ENCODE results near the gene NYAP2.

The NYAP2 gene

GRCh38 chr2:225620227-225620626, 220.7 kb downstream of the NYAP2 start:
- no peak overlapping the region for H3K4me3 ChIP-seq (ENCODE audit: low read length)
- no peak for TF ChIP-seq CTCF (conservative IDR thresholded peaks at IDR 0.05; ENCODE audit: low read length)
- no peak for DNase-seq (ENCODE audit: low read depth)

- no peak overlapping the region for H3K4me3 ChIP-seq (ENCODE audit: low read length)
- no peak for TF ChIP-seq CTCF (conservative IDR thresholded peaks at IDR 0.05; ENCODE audit: low read length)
- no peak for DNase-seq (ENCODE audit: low read depth)
Observed at GRCh38 chr2:225630824-225631533, 231.5 kb downstream of the NYAP2 start.

- TF ChIP-seq CTCF (conservative IDR thresholded peaks at IDR 0.05; ENCODE audit: low read length), result no peak
- H3K4me3 ChIP-seq (ENCODE audit: low read length), result no peak overlapping the region
- no peak for DNase-seq (ENCODE audit: low read depth)
Observed at GRCh38 chr2:225632351-225632750, 232.8 kb downstream of the NYAP2 start.

GRCh38 chr2:225636558-225636957, 237.0 kb downstream of the NYAP2 start:
- DNase-seq (ENCODE audit: low read depth), result no peak
- H3K4me3 ChIP-seq (ENCODE audit: low read length), result no peak overlapping the region
- TF ChIP-seq CTCF (conservative IDR thresholded peaks at IDR 0.05; ENCODE audit: low read length), result no peak

- DNase-seq (ENCODE audit: low read depth), result peak; percentile 21
- H3K4me3 ChIP-seq (ENCODE audit: low read length), result no peak overlapping the region
- no peak for TF ChIP-seq CTCF (conservative IDR thresholded peaks at IDR 0.05; ENCODE audit: low read length)
Observed at GRCh38 chr2:225637259-225637658, 237.7 kb downstream of the NYAP2 start.

- no peak for DNase-seq (ENCODE audit: low read depth)
- no peak overlapping the region for H3K4me3 ChIP-seq (ENCODE audit: low read length)
- no peak for TF ChIP-seq CTCF (conservative IDR thresholded peaks at IDR 0.05; ENCODE audit: low read length)
Observed at GRCh38 chr2:225640550-225640949, 241.0 kb downstream of the NYAP2 start.

- no peak for TF ChIP-seq CTCF (conservative IDR thresholded peaks at IDR 0.05; ENCODE audit: low read length)
- no peak overlapping the region for H3K4me3 ChIP-seq (ENCODE audit: low read length)
- DNase-seq (ENCODE audit: low read depth), result no peak
Observed at GRCh38 chr2:225649274-225649673, 249.8 kb downstream of the NYAP2 start.

All from AG10803 (cell line).